Mononuclear cell (primary cell): Measurements from ENCODE around the gene ZDHHC24. TPM values are rescaled to one million over a fixed set of nuclear protein-coding genes. Genes with fewer than 3 reads are reported as not detected.

ENCODE experiments used
- H3K27me3 ChIP-seq: 2 replicates; pipeline ENCODE4 v1.6.0; 2011; ENCODE audit warnings: low read length, control low read depth; ENCODE audit not compliant: insufficient read depth
- H3K4me1 ChIP-seq: 2 replicates; pipeline ENCODE4 v1.5.1; 2011; ENCODE audit warnings: mild to moderate bottlenecking, low read length, control low read depth; ENCODE audit not compliant: insufficient read depth
- H3K4me3 ChIP-seq: 2 replicates; pipeline ENCODE4 v1.5.1; 2011; ENCODE audit warnings: mild to moderate bottlenecking, low read length, moderate library complexity
- H3K9me3 ChIP-seq: 2 replicates; pipeline ENCODE4 v1.5.1; 2011; ENCODE audit warnings: low read depth, mild to moderate bottlenecking, control low read depth, low read length
- total RNA-seq: library from RNA; depleted of rRNA; stranded (reverse); fragments of >200 nt; gene quantifications from one replicate; pipeline ENCODE4 v1.2.3, GENCODE V29; 2012

Gene ZDHHC24
- total RNA-seq, 1 donor, result 10.0 TPM

DNA sequence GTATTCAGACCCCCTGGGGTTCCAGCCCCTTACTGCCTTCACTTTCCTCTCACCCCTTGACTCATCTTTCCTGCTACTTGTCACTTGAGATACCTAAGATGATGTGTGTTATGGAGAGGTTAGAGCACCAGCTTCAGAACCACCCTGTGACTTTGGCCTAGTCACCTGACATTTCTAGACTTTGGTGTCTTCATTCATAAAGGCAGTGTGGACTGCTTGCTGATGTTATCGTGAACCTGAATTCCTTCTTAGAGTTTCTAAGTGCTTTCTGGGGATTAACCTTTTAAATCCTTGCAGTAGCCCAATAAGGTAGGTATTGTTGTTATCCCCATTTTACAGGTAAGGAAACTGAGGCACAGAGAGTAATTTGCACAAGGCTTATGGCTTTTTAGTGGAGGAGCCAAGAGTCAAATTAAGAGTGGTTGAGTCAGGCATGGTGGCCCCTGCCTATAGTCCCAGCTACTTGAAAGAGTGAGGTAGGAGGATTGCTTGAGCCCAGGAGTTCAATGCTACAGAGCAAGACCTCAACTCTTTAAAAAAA, 40.5 kb downstream of the ZDHHC24 start:
- no peaks in the 10 kb centered on the region for H3K9me3 ChIP-seq

DNA sequence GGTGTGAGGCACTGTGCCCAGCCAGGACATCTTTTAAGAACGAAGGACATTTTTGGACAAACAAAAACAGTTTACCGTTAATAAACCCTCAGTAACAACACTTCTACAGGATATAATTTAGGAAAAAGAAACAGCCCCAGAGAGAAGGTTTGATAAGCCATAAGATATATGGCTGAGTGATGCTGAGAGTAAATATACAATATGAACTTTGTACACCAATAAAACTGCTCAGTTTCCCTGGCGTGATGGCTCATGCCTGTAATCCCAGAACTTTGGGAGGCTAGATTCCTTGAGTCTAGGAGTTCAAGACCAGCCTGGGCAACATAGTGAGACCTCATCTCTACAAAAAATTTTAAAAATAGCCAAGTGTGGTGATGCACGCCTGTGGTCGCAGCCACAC, 47.3 kb downstream of the ZDHHC24 start:
- H3K4me1 ChIP-seq, result no peaks in the 10 kb centered on the region
- H3K9me3 ChIP-seq, result no peaks in the 10 kb centered on the region
- no peaks in the 10 kb centered on the region for H3K27me3 ChIP-seq
- H3K4me3 ChIP-seq, result no peak overlapping the region

More for the DNA sequence above, 40.5 kb downstream of the ZDHHC24 start:
- Histone ChIP-seq H3K4me3 (no peak overlapping the region), H3K4me1 (peaks cover 5% of the 10 kb centered on the region), H3K27me3 (no peaks in the 10 kb centered on the region)

DNA sequence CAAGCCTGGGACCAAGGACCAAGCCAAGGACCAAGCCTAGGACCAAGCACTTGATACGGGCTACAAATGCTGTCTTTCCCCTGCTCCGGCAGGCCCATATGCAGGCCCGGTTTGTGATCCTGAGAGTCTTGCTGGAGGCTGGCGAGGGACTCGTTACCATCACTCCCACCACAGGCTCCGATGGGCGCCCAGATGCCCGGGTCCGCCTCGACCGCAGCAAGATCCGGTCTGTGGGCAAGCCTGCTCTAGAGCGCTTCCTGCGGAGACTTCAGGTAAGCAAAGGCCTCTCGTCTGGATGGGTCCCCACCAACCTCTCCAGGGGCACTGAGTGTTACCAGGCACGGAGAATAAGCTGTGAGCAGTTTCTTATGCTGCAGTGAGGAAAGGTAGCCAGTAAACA, 48.6 kb downstream of the ZDHHC24 start:
- Histone ChIP-seq H3K27me3 (no peaks in the 10 kb centered on the region), H3K4me3 (no peak overlapping the region), H3K9me3 (no peaks in the 10 kb centered on the region), H3K4me1 (no peaks in the 10 kb centered on the region)

DNA sequence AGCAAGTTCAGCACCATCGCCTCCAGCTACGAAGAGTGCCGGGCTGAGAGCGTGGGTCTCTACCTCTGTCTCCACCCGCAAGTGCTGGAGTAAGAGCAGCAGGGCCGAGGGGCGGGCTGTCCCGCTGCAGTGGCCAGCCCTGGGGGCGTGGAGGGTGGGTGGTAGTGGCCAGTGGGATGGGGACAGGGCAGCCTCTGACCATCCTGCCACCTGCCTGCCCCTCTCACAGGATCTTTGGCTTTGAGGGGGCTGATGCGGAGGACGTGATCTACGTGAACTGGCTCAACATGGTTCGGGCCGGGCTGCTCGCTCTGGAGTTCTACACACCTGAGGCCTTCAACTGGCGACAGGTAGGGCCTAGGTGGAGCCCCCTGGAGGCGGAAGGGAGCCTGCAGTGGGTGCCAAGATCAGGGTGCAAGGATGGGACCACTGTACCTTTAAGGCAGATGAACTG, 50.4 kb downstream of the ZDHHC24 start:
- no peaks in the 10 kb centered on the region for H3K4me1 ChIP-seq
- H3K4me3 ChIP-seq, result no peak overlapping the region
- no peaks in the 10 kb centered on the region for H3K9me3 ChIP-seq
- H3K27me3 ChIP-seq, result no peaks in the 10 kb centered on the region

GRCh38 chr11:66494935-66495334, 50.9 kb downstream of the ZDHHC24 start:
- H3K4me1 ChIP-seq, result no peaks in the 10 kb centered on the region
- no peak overlapping the region for H3K4me3 ChIP-seq
- H3K27me3 ChIP-seq, result no peaks in the 10 kb centered on the region
- no peaks in the 10 kb centered on the region for H3K9me3 ChIP-seq

GRCh38 chr11:66494458-66494857, 51.4 kb downstream of the ZDHHC24 start:
- Histone ChIP-seq H3K4me3 (no peak overlapping the region), H3K9me3 (no peaks in the 10 kb centered on the region), H3K4me1 (no peaks in the 10 kb centered on the region), H3K27me3 (no peaks in the 10 kb centered on the region)

GRCh38 chr11:66493130-66493529, 52.7 kb downstream of the ZDHHC24 start:
- H3K4me3 ChIP-seq, result no peak overlapping the region
- H3K27me3 ChIP-seq, result no peaks in the 10 kb centered on the region
- H3K4me1 ChIP-seq, result no peaks in the 10 kb centered on the region
- H3K9me3 ChIP-seq, result no peaks in the 10 kb centered on the region

- H3K9me3 ChIP-seq, result no peaks in the 10 kb centered on the region
- no peak overlapping the region for H3K4me3 ChIP-seq
- no peaks in the 10 kb centered on the region for H3K27me3 ChIP-seq
- no peaks in the 10 kb centered on the region for H3K4me1 ChIP-seq
These were observed 53.5 kb downstream of the ZDHHC24 start for GRCh38 chr11:66492161-66492865.

GRCh38 chr11:66491315-66491935, 54.4 kb downstream of the ZDHHC24 start:
- Histone ChIP-seq H3K27me3 (no peaks in the 10 kb centered on the region), H3K4me3 (no peak overlapping the region), H3K4me1 (no peaks in the 10 kb centered on the region), H3K9me3 (no peaks in the 10 kb centered on the region)

GRCh38 chr11:66489636-66490035, 56.2 kb downstream of the ZDHHC24 start:
- Histone ChIP-seq H3K4me3 (no peak overlapping the region), H3K27me3 (no peaks in the 10 kb centered on the region), H3K4me1 (no peaks in the 10 kb centered on the region), H3K9me3 (no peaks in the 10 kb centered on the region)

- Histone ChIP-seq H3K4me1 (no peaks in the 10 kb centered on the region), H3K27me3 (no peaks in the 10 kb centered on the region), H3K9me3 (no peaks in the 10 kb centered on the region), H3K4me3 (no peak overlapping the region)
These were observed 56.9 kb downstream of the ZDHHC24 start for GRCh38 chr11:66488957-66489356.

- Histone ChIP-seq H3K27me3 (no peaks in the 10 kb centered on the region), H3K4me3 (no peak overlapping the region), H3K9me3 (no peaks in the 10 kb centered on the region), H3K4me1 (peaks cover 9% of the 10 kb centered on the region)
These were observed 61.0 kb downstream of the ZDHHC24 start for GRCh38 chr11:66484806-66485380.

GRCh38 chr11:66480117-66480938, 65.5 kb downstream of the ZDHHC24 start, which contains the start of gene DPP3:
Gene DPP3, plus strand, starts transcription at chr11:66480434. Its CDS starts 1,767 bp downstream, at chr11:66482201.
- Histone ChIP-seq H3K4me1 (peaks cover 20% of the 10 kb centered on the region), H3K4me3 (peak within 1 kb of the TSS; percentile 77)

DNA sequence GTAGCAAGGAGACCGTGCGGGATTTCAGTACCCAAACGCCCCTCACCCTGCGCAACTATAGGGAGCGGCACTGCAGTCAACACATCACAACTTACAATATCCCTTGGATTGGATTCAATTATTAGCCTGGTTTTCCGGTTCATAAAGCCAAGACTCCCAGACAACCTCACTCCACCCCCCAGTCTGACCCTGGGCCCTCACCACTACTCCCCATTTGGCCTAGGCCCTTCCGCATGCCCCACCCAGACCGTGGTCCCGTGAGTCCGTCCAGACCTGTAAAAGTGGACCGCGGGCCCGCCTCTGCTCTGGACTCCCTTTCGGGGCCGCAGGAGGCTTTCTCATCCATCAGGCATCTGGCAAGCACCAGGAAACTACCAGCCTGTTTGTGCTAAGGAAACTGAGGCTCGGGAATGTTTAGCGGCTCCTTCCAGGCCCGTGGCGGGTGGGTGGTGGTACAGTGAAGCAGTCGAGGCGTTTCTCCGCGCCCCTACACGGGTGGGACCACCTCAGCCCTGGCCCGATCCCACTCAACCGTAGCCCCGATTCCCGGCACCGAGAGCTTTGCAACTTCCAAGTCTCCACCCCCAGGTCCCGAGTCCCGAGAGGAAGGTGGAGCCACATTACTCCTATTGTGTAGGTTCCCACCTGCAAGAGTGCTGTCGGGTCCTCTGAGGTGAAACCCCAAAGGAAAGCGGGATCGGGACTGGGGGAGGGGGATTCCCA, 66.3 kb downstream of the ZDHHC24 start:
- Histone ChIP-seq H3K4me3 (peak overlapping the region; percentile 77), H3K27me3 (no peaks in the 10 kb centered on the region), H3K9me3 (no peaks in the 10 kb centered on the region), H3K4me1 (peaks cover 20% of the 10 kb centered on the region)

More at GRCh38 chr11:66480117-66480938, 65.5 kb downstream of the ZDHHC24 start, which contains the start of gene DPP3:
- Histone ChIP-seq H3K9me3 (no peaks in the 10 kb centered on the region), H3K27me3 (no peaks in the 10 kb centered on the region)
